GM18508 (cell line): Measurements from ENCODE around the gene NXPH4.

Experiments
- ATAC-seq: cut with Tn5 transposase; IDR thresholded peaks from one replicate; pipeline ENCODE4 v1.9.1; 2021; ENCODE audit warnings: moderate number of reproducible peaks; ENCODE audit not compliant: insufficient read depth, unreplicated experiment

NXPH4 gene

DNA sequence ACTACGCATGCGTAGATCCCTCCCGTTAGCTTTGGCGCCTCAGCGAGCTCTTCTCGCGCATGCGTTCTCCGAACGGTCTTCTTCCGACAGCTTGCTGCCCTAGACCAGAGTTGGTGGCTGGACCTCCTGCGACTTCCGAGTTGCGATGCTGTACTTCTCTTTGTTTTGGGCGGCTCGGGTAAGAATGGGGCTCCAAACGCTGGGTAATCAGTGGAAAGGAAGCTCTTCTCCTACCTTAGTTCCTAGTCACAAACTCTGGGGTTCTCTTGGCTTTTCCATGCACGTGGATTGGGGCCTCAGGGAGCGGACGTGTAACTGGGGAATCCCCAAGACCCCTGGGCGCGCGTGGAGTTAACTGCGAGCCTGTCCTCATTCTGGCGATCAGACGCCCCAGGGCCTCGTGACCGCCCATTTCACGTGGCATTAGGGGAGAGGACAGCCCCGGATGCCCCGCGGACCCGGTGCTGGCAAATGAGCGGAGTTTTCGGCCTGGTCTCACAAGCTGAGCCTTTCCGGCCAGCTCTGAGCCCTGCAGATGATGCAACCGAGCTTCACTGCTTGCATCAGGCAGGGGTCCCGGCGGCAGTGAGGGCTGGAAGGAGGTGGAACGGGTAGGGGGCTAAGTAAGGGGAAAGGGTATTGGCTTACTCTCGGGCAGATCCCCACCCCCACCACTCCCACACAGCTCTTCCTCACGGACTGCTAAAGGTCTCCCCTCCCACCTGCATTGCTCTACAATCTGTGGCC lies 13.2 kb downstream of the NXPH4 start, which contains the start of gene SHMT2:
Gene SHMT2, plus strand, starts transcription at position 78 of the 747 bp plus-strand sequence. Its CDS starts 68 bp downstream, at position 146.
- ATAC-seq: no peak

GRCh38 chr12:57230381-57231155 lies 14.0 kb downstream of the NXPH4 start:
- ATAC-seq: no peak

DNA sequence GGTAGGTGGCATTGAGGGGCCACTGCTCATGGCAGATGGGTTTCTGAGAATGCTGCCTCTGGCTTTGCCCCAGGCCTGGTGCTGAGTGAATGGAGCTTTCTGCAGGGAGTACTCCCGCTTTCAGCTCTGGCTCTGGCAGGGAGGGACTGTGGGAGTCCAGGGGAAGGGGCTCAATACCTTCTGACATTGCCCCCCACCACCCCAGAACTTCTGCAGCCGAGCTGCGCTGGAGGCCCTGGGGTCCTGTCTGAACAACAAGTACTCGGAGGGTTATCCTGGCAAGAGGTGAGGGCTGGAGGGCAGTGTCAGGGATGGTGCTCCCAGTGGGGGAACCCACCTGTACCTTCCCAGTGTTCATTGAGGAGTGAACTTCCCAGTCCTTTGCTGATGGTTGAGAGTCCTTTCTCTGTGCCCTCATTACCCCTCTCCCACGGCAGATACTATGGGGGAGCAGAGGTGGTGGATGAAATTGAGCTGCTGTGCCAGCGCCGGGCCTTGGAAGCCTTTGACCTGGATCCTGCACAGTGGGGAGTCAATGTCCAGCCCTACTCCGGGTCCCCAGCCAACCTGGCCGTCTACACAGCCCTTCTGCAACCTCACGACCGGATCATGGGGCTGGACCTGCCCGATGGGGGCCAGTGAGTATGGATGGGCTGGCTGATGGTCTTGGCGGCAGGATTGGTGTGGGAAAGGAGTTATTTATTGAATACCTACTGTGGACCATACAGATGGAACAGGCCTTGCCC lies 14.9 kb downstream of the NXPH4 start:
- ATAC-seq: no peak

DNA sequence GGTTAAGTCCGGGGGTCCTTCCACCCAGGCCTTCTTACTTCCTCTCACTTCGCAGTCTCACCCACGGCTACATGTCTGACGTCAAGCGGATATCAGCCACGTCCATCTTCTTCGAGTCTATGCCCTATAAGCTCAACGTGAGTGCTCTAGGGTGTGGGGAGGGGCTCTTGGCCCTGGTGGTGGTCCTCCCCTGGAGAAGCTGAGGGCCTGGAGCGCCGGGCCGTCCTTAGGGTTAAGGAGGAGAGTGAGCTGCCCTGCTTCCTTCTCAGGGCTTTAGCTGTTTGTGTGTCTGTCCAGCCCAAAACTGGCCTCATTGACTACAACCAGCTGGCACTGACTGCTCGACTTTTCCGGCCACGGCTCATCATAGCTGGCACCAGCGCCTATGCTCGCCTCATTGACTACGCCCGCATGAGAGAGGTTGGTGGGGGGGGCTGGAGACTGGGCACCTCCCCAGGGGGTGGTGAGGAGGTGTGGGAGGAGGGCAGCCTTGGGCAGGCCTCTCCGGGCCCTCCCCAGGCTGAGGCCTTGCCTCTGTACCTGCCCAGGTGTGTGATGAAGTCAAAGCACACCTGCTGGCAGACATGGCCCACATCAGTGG lies 15.7 kb downstream of the NXPH4 start:
- ATAC-seq: no peak

DNA sequence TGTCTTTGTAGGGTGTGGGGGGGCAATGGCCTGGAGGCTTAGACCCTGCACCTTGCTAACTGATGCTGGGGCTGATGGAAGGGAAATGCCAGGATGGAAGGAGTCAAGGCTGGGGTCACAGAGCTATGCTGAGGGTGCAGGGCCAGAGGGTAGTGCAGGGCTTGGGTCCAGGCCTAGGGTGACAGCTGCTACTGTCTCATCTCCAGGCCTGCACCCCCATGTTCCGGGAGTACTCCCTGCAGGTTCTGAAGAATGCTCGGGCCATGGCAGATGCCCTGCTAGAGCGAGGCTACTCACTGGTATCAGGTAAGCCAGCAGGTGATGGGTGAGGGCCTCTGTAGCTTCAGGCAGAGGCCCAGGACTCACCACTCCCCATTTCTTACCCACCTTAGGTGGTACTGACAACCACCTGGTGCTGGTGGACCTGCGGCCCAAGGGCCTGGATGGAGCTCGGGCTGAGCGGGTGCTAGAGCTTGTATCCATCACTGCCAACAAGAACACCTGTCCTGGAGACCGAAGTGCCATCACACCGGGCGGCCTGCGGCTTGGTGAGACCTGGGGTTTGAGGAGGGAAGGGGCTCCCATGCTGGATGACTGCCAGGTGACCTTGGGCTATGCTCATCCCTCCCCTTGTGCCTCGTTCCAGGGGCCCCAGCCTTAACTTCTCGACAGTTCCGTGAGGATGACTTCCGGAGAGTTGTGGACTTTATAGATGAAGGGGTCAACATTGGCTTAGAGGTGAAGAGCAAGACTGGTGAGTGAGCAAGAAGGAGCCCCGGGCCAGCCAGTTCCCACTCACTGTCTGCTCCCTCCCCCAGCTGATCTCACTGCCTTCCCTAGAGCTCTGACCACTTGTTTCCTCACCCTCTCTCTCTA lies 17.0 kb downstream of the NXPH4 start:
- no peak for ATAC-seq

GRCh38 chr12:57234233-57234570 lies 17.6 kb downstream of the NXPH4 start:
- no peak for ATAC-seq

DNA sequence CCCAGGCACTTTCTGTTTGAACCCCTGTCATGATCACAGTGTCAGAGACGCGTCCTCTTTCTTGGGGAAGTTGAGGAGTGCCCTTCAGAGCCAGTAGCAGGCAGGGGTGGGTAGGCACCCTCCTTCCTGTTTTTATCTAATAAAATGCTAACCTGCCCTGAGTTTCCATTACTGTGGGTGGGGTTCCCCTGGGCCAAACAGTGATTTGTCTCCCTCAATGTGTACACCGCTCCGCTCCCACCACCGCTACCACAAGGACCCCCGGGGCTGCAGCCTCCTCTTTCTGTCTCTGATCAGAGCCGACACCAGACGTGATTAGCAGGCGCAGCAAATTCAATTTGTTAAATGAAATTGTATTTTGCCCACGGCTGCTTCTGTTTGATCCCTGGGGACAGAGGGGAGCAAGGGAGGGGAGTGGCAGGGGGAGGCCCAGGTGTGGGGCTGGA lies 18.0 kb downstream of the NXPH4 start:
- no peak for ATAC-seq

DNA sequence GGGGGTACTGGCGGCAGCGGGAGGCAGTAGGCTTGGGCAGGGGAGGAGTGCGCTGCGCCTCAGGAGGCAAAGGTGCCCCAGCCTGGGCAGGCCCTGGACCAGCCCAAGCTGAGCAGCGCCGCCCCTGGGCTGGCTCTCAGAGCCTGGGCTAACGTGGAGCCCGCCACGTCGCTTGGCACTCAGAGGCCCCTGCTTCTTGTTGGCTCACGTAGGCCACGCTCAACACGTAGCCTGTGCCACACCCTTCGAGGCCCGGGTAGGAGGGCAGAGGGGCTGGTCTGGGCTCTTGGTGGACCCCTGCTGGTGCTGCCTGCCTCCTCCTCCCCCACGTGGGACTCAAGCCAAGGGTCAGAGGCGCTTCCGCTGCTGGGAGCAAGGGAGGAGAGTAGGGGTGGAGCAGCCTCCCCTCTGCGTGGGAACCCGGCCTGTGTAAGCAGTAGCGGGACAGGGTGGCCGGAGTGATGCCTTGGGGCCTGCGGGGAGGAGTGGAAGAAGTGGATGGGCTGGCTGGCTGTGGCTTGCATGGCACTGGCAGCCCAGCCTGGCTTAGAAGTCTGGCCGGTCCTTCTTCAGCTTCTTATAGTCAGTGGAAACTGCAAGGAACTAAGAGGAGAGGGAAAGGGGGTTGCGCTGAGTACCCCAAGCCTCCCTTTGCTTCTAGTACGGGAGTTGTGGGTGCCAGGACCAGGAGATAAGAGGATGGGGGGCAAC lies 18.6 kb downstream of the NXPH4 start:
- no peak for ATAC-seq

DNA sequence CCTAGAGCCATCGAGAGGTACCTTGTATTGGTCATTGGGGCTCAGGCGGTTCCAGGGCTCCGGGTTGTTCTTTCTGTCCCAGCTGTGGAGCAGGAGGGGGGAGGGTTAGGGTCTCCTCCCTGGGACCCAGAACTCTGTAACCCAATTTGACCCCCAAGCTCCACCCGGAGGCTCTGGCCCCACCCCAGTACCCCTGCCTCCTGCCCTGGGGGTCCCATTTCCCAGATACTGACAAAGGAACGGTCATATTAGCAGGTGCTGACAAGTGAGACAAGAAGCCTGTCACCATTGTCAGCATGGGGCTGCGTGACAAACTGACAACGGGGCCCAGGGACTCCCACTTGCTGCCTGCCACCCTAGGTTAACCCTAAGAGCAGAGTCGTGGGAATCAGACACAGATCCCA lies 19.1 kb downstream of the NXPH4 start:
- no peak for ATAC-seq

GRCh38 chr12:57236201-57236924 lies 19.8 kb downstream of the NXPH4 start:
- no peak for ATAC-seq

GRCh38 chr12:57236925-57237595 lies 20.5 kb downstream of the NXPH4 start:
- no peak for ATAC-seq

- no peak for ATAC-seq
Measured at GRCh38 chr12:57237596-57237931, 21.0 kb downstream of the NXPH4 start.

- no peak for ATAC-seq
Measured at GRCh38 chr12:57237932-57238853, 21.6 kb downstream of the NXPH4 start.

DNA sequence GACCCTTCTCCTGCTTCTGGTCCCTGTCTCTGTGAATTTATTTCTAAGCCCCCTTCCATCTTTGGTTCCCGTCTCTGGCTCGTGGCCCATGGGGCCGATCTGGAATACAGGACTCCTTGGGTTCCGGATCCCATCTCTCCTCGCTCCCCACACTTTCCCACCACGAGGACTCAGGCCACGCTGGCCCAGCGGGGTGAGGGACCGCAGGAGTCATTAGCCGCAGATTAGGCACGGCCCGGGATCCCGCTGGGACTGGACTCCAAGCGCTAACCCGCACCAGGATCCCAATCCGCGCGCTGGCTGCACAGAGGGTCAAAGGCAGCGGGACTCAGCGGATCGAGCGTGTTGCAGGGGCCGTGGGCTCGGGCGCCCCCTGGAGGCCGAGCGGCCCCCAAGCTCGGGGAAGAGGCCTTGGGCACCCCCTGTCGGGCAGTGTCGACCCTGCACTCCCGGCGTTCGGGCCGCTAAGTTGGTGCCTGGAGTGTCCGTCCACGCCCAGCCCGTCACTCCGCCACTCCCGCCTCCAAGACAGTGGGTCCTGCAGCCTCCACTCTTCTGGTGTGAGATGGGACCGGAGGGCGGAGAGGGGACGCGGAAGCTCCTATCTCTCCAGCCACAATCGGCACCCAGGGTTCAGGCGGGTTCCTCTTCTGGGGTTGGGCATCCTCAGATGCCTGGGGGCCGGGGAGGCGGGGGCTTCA lies 22.4 kb downstream of the NXPH4 start:
- ATAC-seq: peak; percentile 40

- no peak for ATAC-seq
Measured at GRCh38 chr12:57239587-57240065, 23.0 kb downstream of the NXPH4 start.
